Activated B cell treated with CpG ODN at 0.5 μM for 24 hours (primary cell): ENCODE measurements around the gene PROK1. TPM values are rescaled to one million over a fixed set of nuclear protein-coding genes. Genes with fewer than 3 reads are reported as not detected.

Experiments used
- ATAC-seq: fragments of 200-7000 bp; cut with Tn5 transposase; one replicate; pipeline ENCODE4 v1.10.0; 2021; ENCODE audit warnings: low read depth, mild to moderate bottlenecking, moderate library complexity
- CTCF ChIA-PET: fragments of 350-600 bp; sonication (Branson Sonifier 250); formaldehyde crosslinking; loops from one replicate; lab custom pipeline; 2021; ENCODE audit warnings: antibody characterized with exemption; lab: Charles Lee
- POLR2A ChIA-PET: fragments of 350-600 bp; sonication (Branson Sonifier 250); formaldehyde crosslinking; loops from one replicate; lab custom pipeline; 2021; ENCODE audit warnings: antibody characterized with exemption; lab: Charles Lee
- DNase-seq: peaks from one replicate; pipeline ENCODE4 v3.0.0; 2022
- H3K27ac Mint-ChIP-seq: one replicate; pipeline ENCODE4 v1.8.0; 2020; ENCODE audit warnings: mixed read lengths
- H3K27me3 Mint-ChIP-seq: one replicate; pipeline ENCODE4 v1.8.0; 2021; ENCODE audit warnings: mixed read lengths
- H3K36me3 Mint-ChIP-seq: one replicate; pipeline ENCODE4 v1.8.0; 2021; ENCODE audit warnings: low read depth, mixed read lengths
- H3K4me1 Mint-ChIP-seq: one replicate; pipeline ENCODE4 v1.8.0; 2021; ENCODE audit warnings: mixed read lengths
- H3K4me3 Mint-ChIP-seq: one replicate; pipeline ENCODE4 v1.8.0; 2020; ENCODE audit warnings: mild to moderate bottlenecking, mixed read lengths
- H3K9me3 Mint-ChIP-seq: one replicate; pipeline ENCODE4 v1.8.0; 2020; ENCODE audit warnings: mixed read lengths
- intact Hi-C: fragments of 100-400 bp; cut with micrococcal nuclease; formaldehyde crosslinking; loops from one replicate; pipeline ENCODE4 v1.15.1; 2024
- total RNA-seq: library from RNA; stranded (reverse); gene quantifications from 2 replicates; pipeline ENCODE4 v1.2.3, GENCODE V29; 2022
- TF ChIP-seq, protein P1 (sequence below): fragments of 200-600 bp; IDR thresholded peaks from one replicate; pipeline ENCODE4 v1.8.0; 2022; ENCODE audit warnings: antibody characterized with exemption, mild to moderate bottlenecking

The PROK1 gene
- total RNA-seq, 1 donor from 2014 or later, result not detected

DNA sequence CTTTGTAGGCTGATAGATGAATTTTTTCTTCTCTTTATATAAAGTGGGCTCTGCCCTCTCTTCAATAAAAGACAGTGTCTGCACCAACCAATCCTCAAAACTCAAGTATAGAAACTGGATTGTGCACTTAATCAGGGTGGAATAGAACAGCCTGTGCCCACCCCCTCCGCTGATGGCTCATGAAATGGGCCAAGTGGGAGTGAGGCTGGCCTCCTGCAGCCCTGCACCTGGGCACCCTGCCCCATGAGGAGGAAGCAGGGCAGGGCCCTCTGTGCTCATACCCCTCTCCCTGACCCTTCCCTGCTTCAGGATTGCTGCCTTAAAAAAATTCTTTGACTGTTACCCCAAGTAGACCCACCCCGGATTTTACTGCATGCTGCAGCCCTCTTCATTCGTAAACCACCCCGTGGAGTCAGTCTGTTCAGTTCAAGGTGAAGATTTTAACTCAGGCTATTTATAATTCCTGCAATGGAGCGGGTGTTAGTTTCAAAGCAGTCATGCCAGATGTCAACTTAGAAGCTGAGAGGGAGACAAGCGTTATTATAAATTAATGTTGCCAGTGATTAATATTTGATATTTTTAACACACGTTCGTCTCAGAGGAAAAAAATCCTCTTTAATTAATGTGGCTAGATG lies 15.8 kb downstream of the PROK1 start:
- no peaks in the 10 kb centered on the region for H3K36me3 Mint-ChIP-seq
- intact Hi-C loops, result no loop called here

DNA sequence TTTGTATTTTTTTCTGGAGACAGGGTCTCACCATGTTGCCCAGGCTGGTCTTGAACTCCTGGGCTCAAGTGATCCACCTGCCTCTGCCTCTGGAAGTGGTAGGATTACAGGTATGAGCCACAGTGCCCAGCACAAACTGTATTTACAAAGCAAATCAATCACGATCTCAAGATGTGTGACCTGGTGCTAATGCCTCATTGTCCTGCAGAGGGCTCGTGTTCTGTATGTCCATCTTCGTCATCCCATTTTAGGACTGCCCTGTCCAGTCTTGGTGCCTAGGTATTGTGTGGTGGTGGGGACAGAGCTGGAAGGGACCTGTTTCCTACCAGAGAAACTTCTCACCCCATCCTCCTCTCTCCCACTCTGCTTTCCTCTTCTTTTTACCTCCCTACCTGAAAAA lies 20.2 kb downstream of the PROK1 start:
- no peak overlapping the region for H3K27ac Mint-ChIP-seq
- TF ChIP-seq, protein P1, sequence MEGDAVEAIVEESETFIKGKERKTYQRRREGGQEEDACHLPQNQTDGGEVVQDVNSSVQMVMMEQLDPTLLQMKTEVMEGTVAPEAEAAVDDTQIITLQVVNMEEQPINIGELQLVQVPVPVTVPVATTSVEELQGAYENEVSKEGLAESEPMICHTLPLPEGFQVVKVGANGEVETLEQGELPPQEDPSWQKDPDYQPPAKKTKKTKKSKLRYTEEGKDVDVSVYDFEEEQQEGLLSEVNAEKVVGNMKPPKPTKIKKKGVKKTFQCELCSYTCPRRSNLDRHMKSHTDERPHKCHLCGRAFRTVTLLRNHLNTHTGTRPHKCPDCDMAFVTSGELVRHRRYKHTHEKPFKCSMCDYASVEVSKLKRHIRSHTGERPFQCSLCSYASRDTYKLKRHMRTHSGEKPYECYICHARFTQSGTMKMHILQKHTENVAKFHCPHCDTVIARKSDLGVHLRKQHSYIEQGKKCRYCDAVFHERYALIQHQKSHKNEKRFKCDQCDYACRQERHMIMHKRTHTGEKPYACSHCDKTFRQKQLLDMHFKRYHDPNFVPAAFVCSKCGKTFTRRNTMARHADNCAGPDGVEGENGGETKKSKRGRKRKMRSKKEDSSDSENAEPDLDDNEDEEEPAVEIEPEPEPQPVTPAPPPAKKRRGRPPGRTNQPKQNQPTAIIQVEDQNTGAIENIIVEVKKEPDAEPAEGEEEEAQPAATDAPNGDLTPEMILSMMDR, result no peak
- intact Hi-C loops, result no loop called here
- ChIA-PET POLR2A (no interaction called here), CTCF (interaction anchor here (1.2 kb wide), 1 partner anchor 274 kb away, joined by 3 read pairs; no protein-coding TSS in a partner anchor)
- H3K4me1 Mint-ChIP-seq, result no peaks in the 10 kb centered on the region
- H3K27me3 Mint-ChIP-seq, result peaks cover 8% of the 10 kb centered on the region
- no peaks in the 10 kb centered on the region for H3K36me3 Mint-ChIP-seq
- DNase-seq (no peak), ATAC-seq (no peak)
- no peak overlapping the region for H3K4me3 Mint-ChIP-seq
- H3K9me3 Mint-ChIP-seq, result no peaks in the 10 kb centered on the region

More for the DNA sequence above, 15.8 kb downstream of the PROK1 start:
- Mint-ChIP-seq H3K4me3 (no peak overlapping the region), H3K4me1 (no peaks in the 10 kb centered on the region), H3K9me3 (no peaks in the 10 kb centered on the region), H3K27me3 (no peaks in the 10 kb centered on the region), H3K27ac (no peak overlapping the region)
- CTCF ChIA-PET, result interaction anchor here (1.4 to 2.4 kb wide), 2 partner anchors 30 to 259 kb away, joined by 3 to 6 read pairs; no protein-coding TSS in a partner anchor
- no peak for ATAC-seq
- POLR2A ChIA-PET, result no interaction called here
- DNase-seq, result no peak
- TF ChIP-seq, protein P1, result no peak

GRCh38 chr1:110472546-110472945 lies 21.6 kb downstream of the PROK1 start:
- no peaks in the 10 kb centered on the region for H3K9me3 Mint-ChIP-seq
- ChIA-PET CTCF (interaction anchor here (1.2 to 2.6 kb wide), 2 partner anchors 13 to 276 kb away, joined by 3 to 9 read pairs; no protein-coding TSS in a partner anchor), POLR2A (no interaction called here)
- H3K4me1 Mint-ChIP-seq, result no peaks in the 10 kb centered on the region
- DNase-seq (no peak), ATAC-seq (no peak)
- H3K27ac Mint-ChIP-seq, result no peak overlapping the region
- intact Hi-C loops, result no loop called here
- peaks cover 17% of the 10 kb centered on the region for H3K27me3 Mint-ChIP-seq
- no peak overlapping the region for H3K4me3 Mint-ChIP-seq
- TF ChIP-seq, protein P1, result no peak
- no peaks in the 10 kb centered on the region for H3K36me3 Mint-ChIP-seq

GRCh38 chr1:110474444-110474843 lies 23.5 kb downstream of the PROK1 start:
- ATAC-seq (no peak), DNase-seq (no peak)
- Mint-ChIP-seq H3K27me3 (peaks cover 18% of the 10 kb centered on the region), H3K4me3 (no peak overlapping the region), H3K4me1 (no peaks in the 10 kb centered on the region), H3K36me3 (no peaks in the 10 kb centered on the region), H3K9me3 (no peaks in the 10 kb centered on the region), H3K27ac (no peak overlapping the region)
- ChIA-PET CTCF (interaction anchor here (2.6 kb wide), 1 partner anchor 15 kb away, joined by 9 read pairs; no protein-coding TSS in a partner anchor), POLR2A (no interaction called here)
- intact Hi-C loops, result no loop called here
- TF ChIP-seq, protein P1, result no peak

- CTCF ChIA-PET, result no interaction called here
- Mint-ChIP-seq H3K27me3 (peaks cover 24% of the 10 kb centered on the region), H3K4me3 (no peak overlapping the region)
These were observed 24.5 kb downstream of the PROK1 start for GRCh38 chr1:110475362-110476027.

More at GRCh38 chr1:110475362-110476027, 24.5 kb downstream of the PROK1 start:
- H3K27ac Mint-ChIP-seq, result no peak overlapping the region
- TF ChIP-seq, protein P1, result no peak
- H3K36me3 Mint-ChIP-seq, result no peaks in the 10 kb centered on the region
- intact Hi-C loops, result no loop called here
- H3K4me1 Mint-ChIP-seq, result no peaks in the 10 kb centered on the region
- ATAC-seq (no peak), DNase-seq (no peak)
- POLR2A ChIA-PET, result no interaction called here
- no peaks in the 10 kb centered on the region for H3K9me3 Mint-ChIP-seq
